RKO (cell line): Measurements from ENCODE around the gene ERI3.

Source experiments
- DNase-seq: peaks from one replicate; pipeline ENCODE4 v3.0.0-alpha.2; 2016; ENCODE audit warnings: low spot score

Gene ERI3

GRCh38 chr1:44348061-44348485, 7.0 kb downstream of the ERI3 start:
- no peak for DNase-seq

GRCh38 chr1:44347280-44347679, 7.8 kb downstream of the ERI3 start:
- DNase-seq, result no peak

GRCh38 chr1:44346878-44347277, 8.2 kb downstream of the ERI3 start:
- no peak for DNase-seq

GRCh38 chr1:44346184-44346583, 8.9 kb downstream of the ERI3 start:
- DNase-seq, result no peak

GRCh38 chr1:44345187-44345775, 9.8 kb downstream of the ERI3 start:
- DNase-seq, result no peak

- DNase-seq, result no peak
These were observed 15.3 kb downstream of the ERI3 start for GRCh38 chr1:44339731-44340130.

GRCh38 chr1:44338136-44338535, 16.9 kb downstream of the ERI3 start:
- DNase-seq, result no peak

- DNase-seq, result no peak
These were observed 18.4 kb downstream of the ERI3 start for GRCh38 chr1:44336668-44337067.

- no peak for DNase-seq
These were observed 20.1 kb downstream of the ERI3 start for GRCh38 chr1:44334968-44335367.

- no peak for DNase-seq
These were observed 21.7 kb downstream of the ERI3 start for GRCh38 chr1:44333376-44333775.

- DNase-seq, result no peak
These were observed 22.6 kb downstream of the ERI3 start for GRCh38 chr1:44332505-44332904.

GRCh38 chr1:44330935-44331334, 24.1 kb downstream of the ERI3 start:
- DNase-seq, result no peak

GRCh38 chr1:44328671-44329416, 26.2 kb downstream of the ERI3 start:
- DNase-seq, result no peak

- DNase-seq, result peak; percentile 57
These were observed 27.2 kb downstream of the ERI3 start for GRCh38 chr1:44327679-44328491.

GRCh38 chr1:44326821-44327465, 28.1 kb downstream of the ERI3 start:
- DNase-seq, result no peak

GRCh38 chr1:44326024-44326701, 28.9 kb downstream of the ERI3 start:
- no peak for DNase-seq

- DNase-seq, result no peak
These were observed 31.1 kb downstream of the ERI3 start for GRCh38 chr1:44323947-44324346.

GRCh38 chr1:44322367-44322766, 32.7 kb downstream of the ERI3 start:
- DNase-seq, result no peak

GRCh38 chr1:44321466-44321865, 33.6 kb downstream of the ERI3 start:
- no peak for DNase-seq

- DNase-seq, result peak; percentile 41
These were observed 36.7 kb downstream of the ERI3 start for GRCh38 chr1:44318097-44319088.
